IMR-90 (cell line): ENCODE results near the gene MAP3K1. TPM values are rescaled to one million over a fixed set of nuclear protein-coding genes. Genes with fewer than 3 reads are reported as not detected.

Experiments
- ATAC-seq: fragments of 200-7000 bp; cut with Tn5 transposase; 2 replicates; pipeline ENCODE4 v1.9.1; 2020; ENCODE audit warnings: low read depth, mild to moderate bottlenecking, moderate library complexity
- BruUV-seq: library from RNA; stranded (reverse); fragments of 400-500 nt; replicated peaks from 2 replicates; lab custom pipeline; 2021; lab: Mats Ljungman, UMichigan
- CTCF ChIA-PET: fragments of 300-600 bp; formaldehyde crosslinking; extraction: SDS; loops from one replicate; lab custom pipeline; 2021; ENCODE audit warnings: antibody characterized with exemption; lab: Yijun Ruan, JAX
- POLR2A ChIA-PET: fragments of 300-600 bp; sonication (Branson Sonifier 250); formaldehyde crosslinking; loops from one replicate; lab custom pipeline; 2022; ENCODE audit warnings: antibody characterized with exemption; ENCODE audit not compliant: unreplicated experiment; lab: Charles Lee
- DNase-seq: peaks from one replicate; pipeline ENCODE4 v3.0.0; 2013
- H2AFZ ChIP-seq: replicated peaks from 2 replicates; pipeline ENCODE3; 2013; ENCODE audit warnings: low read length, mild to moderate bottlenecking; ENCODE audit not compliant: poor library complexity
- H2AK5ac ChIP-seq: 2 replicates; pipeline ENCODE4 v1.6.1; 2013; ENCODE audit warnings: low read depth, low read length, inconsistent platforms
- H2AK9ac ChIP-seq: replicated peaks from 2 replicates; pipeline ENCODE3; 2013; ENCODE audit warnings: mild to moderate bottlenecking, low read depth, low read length, moderate library complexity; ENCODE audit not compliant: poor library complexity
- H2BK120ac ChIP-seq: 2 replicates; pipeline ENCODE4 v1.6.1; 2013; ENCODE audit warnings: low read depth, low read length, inconsistent platforms
- H2BK15ac ChIP-seq: 3 replicates; pipeline ENCODE4 v1.6.1; 2013; ENCODE audit warnings: low read depth, low read length, inconsistent platforms
- H2BK20ac ChIP-seq: 2 replicates; pipeline ENCODE4 v1.6.1; 2013; ENCODE audit warnings: low read depth, mild to moderate bottlenecking, inconsistent platforms, low read length, moderate library complexity
- H2BK5ac ChIP-seq: 2 replicates; pipeline ENCODE4 v1.6.1; 2013; ENCODE audit warnings: mild to moderate bottlenecking, low read depth, low read length, inconsistent platforms; ENCODE audit not compliant: poor library complexity, severe bottlenecking
- H3K14ac ChIP-seq: replicated peaks from 2 replicates; pipeline ENCODE4 v1.6.1; 2013; ENCODE audit warnings: low read depth, low read length, inconsistent platforms
- H3K18ac ChIP-seq: 2 replicates; pipeline ENCODE4 v1.6.1; 2013; ENCODE audit warnings: low read depth, low read length, control low read depth
- H3K23ac ChIP-seq: 2 replicates; pipeline ENCODE4 v1.6.1; 2013; ENCODE audit warnings: low read depth, low read length, inconsistent platforms
- H3K27ac ChIP-seq: 2 replicates; pipeline ENCODE4 v1.5.1; 2013; ENCODE audit warnings: mild to moderate bottlenecking, control low read depth, low read length; ENCODE audit not compliant: insufficient read depth
- H3K27me3 ChIP-seq: 2 replicates; pipeline ENCODE4 v1.6.1; 2013; ENCODE audit warnings: low read length; ENCODE audit not compliant: control insufficient read depth, insufficient read depth
- H3K36me3 ChIP-seq: 2 replicates; pipeline ENCODE4 v1.6.1; 2013; ENCODE audit warnings: low read length, mixed read lengths; ENCODE audit not compliant: control insufficient read depth, insufficient read depth
- H3K4ac ChIP-seq: 2 replicates; pipeline ENCODE4 v1.6.1; 2013; ENCODE audit warnings: low read depth, low read length, inconsistent platforms
- H3K4me1 ChIP-seq: 2 replicates; pipeline ENCODE4 v1.6.1; 2013; ENCODE audit warnings: low read length, mixed read lengths; ENCODE audit not compliant: control insufficient read depth, insufficient read depth
- H3K4me2 ChIP-seq: 2 replicates; pipeline ENCODE4 v1.6.1; 2013; ENCODE audit warnings: low read depth, mild to moderate bottlenecking, control low read depth, low read length, moderate library complexity
- H3K4me3 ChIP-seq: 2 replicates; pipeline ENCODE4 v1.5.1; 2013; ENCODE audit warnings: low read depth, mild to moderate bottlenecking, control low read depth, low read length, moderate library complexity; ENCODE audit not compliant: insufficient read depth
- H3K56ac ChIP-seq: 2 replicates; pipeline ENCODE4 v1.6.1; 2013; ENCODE audit warnings: low read length, inconsistent platforms; ENCODE audit not compliant: insufficient read depth; ENCODE audit errors: extremely low read depth
- H3K79me1 ChIP-seq, 2 experiments: 2 replicates each; pipeline ENCODE4 v1.6.1; 2013; ENCODE audit warnings: low read length in 2 of 2, inconsistent platforms in 1 of 2, low read depth in 1 of 2
- H3K9ac ChIP-seq: 2 replicates; pipeline ENCODE4 v1.6.1; 2013; ENCODE audit warnings: low read depth, low read length, control low read depth
- H3K9me1 ChIP-seq: 2 replicates; pipeline ENCODE4 v1.6.1; 2013; ENCODE audit warnings: low read length, inconsistent platforms; ENCODE audit not compliant: insufficient read depth
- H3K9me3 ChIP-seq: 2 replicates; pipeline ENCODE4 v1.6.1; 2013; ENCODE audit warnings: low read length; ENCODE audit not compliant: control insufficient read depth, insufficient read depth
- H4K20me1 ChIP-seq: 2 replicates; pipeline ENCODE4 v1.6.1; 2013; ENCODE audit warnings: low read length, inconsistent platforms; ENCODE audit not compliant: insufficient read depth
- H4K5ac ChIP-seq: 2 replicates; pipeline ENCODE4 v1.6.1; 2013; ENCODE audit warnings: mild to moderate bottlenecking, low read depth, low read length, control low read depth
- H4K8ac ChIP-seq, 2 experiments: 2 replicates each; pipeline ENCODE4 v1.6.1; 2013; ENCODE audit warnings: low read depth in 2 of 2, low read length in 2 of 2, control low read depth in 1 of 2, inconsistent platforms in 1 of 2
- H4K91ac ChIP-seq: 2 replicates; pipeline ENCODE4 v1.6.1; 2013; ENCODE audit warnings: low read depth, low read length, inconsistent platforms; ENCODE audit not compliant: insufficient read depth
- BHLHE40 ChIP-seq: fragments of 150-350 bp; IDR thresholded peaks from 2 replicates; pipeline ENCODE4 v1.6.1; 2016; ENCODE audit warnings: mild to moderate bottlenecking, low read depth, low read length
- CEBPB ChIP-seq: IDR thresholded peaks from 2 replicates; pipeline ENCODE4 v1.6.1; 2012; ENCODE audit warnings: low read depth, low read length, improper control_type of control experiment
- CHD1 ChIP-seq: IDR thresholded peaks from 2 replicates; pipeline ENCODE4 v1.6.1; 2012; ENCODE audit warnings: low read depth, low read length, improper control_type of control experiment
- FOS ChIP-seq: fragments of 150-350 bp; IDR thresholded peaks from 2 replicates; pipeline ENCODE4 v1.6.1; 2016; ENCODE audit warnings: low read depth, low read length
- MAFK ChIP-seq: IDR thresholded peaks from 2 replicates; pipeline ENCODE4 v1.6.1; 2012; ENCODE audit warnings: low read depth, low read length, improper control_type of control experiment
- MAZ ChIP-seq: IDR thresholded peaks from 2 replicates; pipeline ENCODE4 v1.6.1; 2012; ENCODE audit warnings: low read depth, mild to moderate bottlenecking, low read length, improper control_type of control experiment, moderate library complexity, borderline replicate concordance
- MXI1 ChIP-seq: IDR thresholded peaks from 2 replicates; pipeline ENCODE4 v1.6.1; 2012; ENCODE audit warnings: low read depth, mild to moderate bottlenecking, low read length, moderate library complexity, borderline replicate concordance
- NFE2L2 ChIP-seq: fragments of 150-350 bp; IDR thresholded peaks from 2 replicates; pipeline ENCODE4 v1.6.1; 2016; ENCODE audit warnings: low read depth, mild to moderate bottlenecking, low read length
- POLR2A ChIP-seq: IDR thresholded peaks from 2 replicates; pipeline ENCODE4 v1.6.1; 2012; ENCODE audit warnings: mild to moderate bottlenecking, low read depth, low read length
- RAD21 ChIP-seq: IDR thresholded peaks from 2 replicates; pipeline ENCODE4 v1.6.1; 2012; ENCODE audit warnings: low read length, improper control_type of control experiment
- RCOR1 ChIP-seq: IDR thresholded peaks from 2 replicates; pipeline ENCODE4 v1.6.1; 2012; ENCODE audit warnings: mild to moderate bottlenecking, low read length, improper control_type of control experiment; ENCODE audit not compliant: insufficient replicate concordance
- RFX5 ChIP-seq: IDR thresholded peaks from 2 replicates; pipeline ENCODE4 v1.8.0; 2012; ENCODE audit warnings: low read depth, mild to moderate bottlenecking, low read length, moderate library complexity
- SMC3 ChIP-seq: fragments of 150-350 bp; IDR thresholded peaks from 2 replicates; pipeline ENCODE4 v1.6.1; 2016; ENCODE audit warnings: low read depth, mild to moderate bottlenecking, antibody characterized with exemption, low read length, moderate library complexity
- WGBS, 2 experiments: methylation state at CpG; one replicate each; pipeline versions ENCODE4 v1.1.5 to v1.1.7; 2013; ENCODE audit warnings: missing lambda C conversion rate in 2 of 2; ENCODE audit not compliant: insufficient read length in 1 of 2; ENCODE audit errors: extremely low coverage in 2 of 2; 5-methylcytosine and 5-hydroxymethylcytosine counted together
- dilution Hi-C: fragments of 300-500 bp; cut with HindIII; formaldehyde crosslinking; loops from one replicate; pipeline ENCODE4 v1.14.3; 2018; ENCODE audit warnings: low sequenced_read_pairs; ENCODE audit not compliant: unreplicated experiment
- in situ Hi-C: fragments of 300-500 bp; cut with MboI; formaldehyde crosslinking; loops from 3 replicates; pipeline ENCODE4 v1.14.3; 2019; ENCODE audit warnings: low sequenced_read_pairs, inconsistent platforms, mixed read lengths
- intact Hi-C: fragments of 100-400 bp; cut with micrococcal nuclease; formaldehyde crosslinking; loops from 2 replicates; pipeline ENCODE4 v1.10.0; 2022
- polyA plus RNA-seq, 3 experiments: library from polyadenylated mRNA; depleted of rRNA; stranded (reverse); fragments of >200 nt; gene quantifications; 2 replicates each; pipeline ENCODE4 v1.2.3, GENCODE V29; 2012; ENCODE audit warnings: low replicate concordance in 1 of 3
- total RNA-seq: library from RNA; depleted of rRNA; stranded (reverse); fragments of >200 nt; gene quantifications from 2 replicates; pipeline ENCODE4 v1.2.3, GENCODE V29; 2012
- TF ChIP-seq, protein P1 (sequence below): fragments of 150-350 bp; IDR thresholded peaks from 2 replicates; pipeline ENCODE4 v1.6.1; 2016; ENCODE audit warnings: low read depth, mild to moderate bottlenecking, low read length, moderate library complexity, borderline replicate concordance
- TF ChIP-seq, protein P2 (sequence below): conservative IDR thresholded peaks from 2 replicates; pipeline ENCODE4 v1.5.1; 2012; ENCODE audit warnings: mild to moderate bottlenecking, low read depth, low read length, improper control_type of control experiment
- TF ChIP-seq, protein P3 (sequence below): fragments of 150-350 bp; IDR thresholded peaks from 2 replicates; pipeline ENCODE4 v1.6.1; 2017; ENCODE audit warnings: mild to moderate bottlenecking, antibody characterized with exemption, low read length, low read depth

Gene MAP3K1
- total and polyA plus RNA-seq, 2 of the 4 experiments (the other 2 are of a cell fraction) = 3.8 to 18.8 TPM

DNA sequence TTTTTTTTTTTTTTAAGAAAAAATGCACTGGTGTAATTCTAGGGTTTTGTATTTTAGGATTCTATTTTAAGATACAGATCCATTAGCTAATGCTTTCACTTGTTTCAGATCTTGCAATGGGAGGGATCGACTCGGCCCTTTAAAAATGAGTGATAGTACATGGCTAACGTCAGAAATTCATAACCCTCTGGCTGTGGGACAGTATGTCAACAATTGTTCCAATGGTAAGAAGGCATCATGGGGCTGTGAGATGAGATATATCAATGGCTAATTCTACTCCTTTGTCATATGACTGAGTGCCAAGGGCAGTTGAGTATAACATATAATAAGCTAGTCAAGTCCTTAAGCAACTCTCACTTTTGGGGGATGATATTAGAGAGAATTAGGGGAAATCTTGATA, 98.4 kb downstream of the MAP3K1 start:
- H4K91ac ChIP-seq = no peak overlapping the region
- no peak overlapping the region for H3K4me2 ChIP-seq
- H3K18ac ChIP-seq = no peak overlapping the region
- no peaks in the 10 kb centered on the region for H3K9me3 ChIP-seq
- H3K4ac ChIP-seq = no peak overlapping the region
- no peak overlapping the region for H4K5ac ChIP-seq
- in situ Hi-C loops = loop anchor here (25.0 kb wide), 1 partner anchor 1549 kb away; the partner anchor contains the start of gene PLK2
- H2BK15ac ChIP-seq = no peak overlapping the region
- H4K20me1 ChIP-seq = no peaks in the 10 kb centered on the region
- H3K79me1 ChIP-seq = peaks cover 3% of the 10 kb centered on the region in 2 experiments; a peak in 1 of 4 replicates
- no peak overlapping the region for H2AK5ac ChIP-seq
- H2AFZ ChIP-seq = no peak overlapping the region
- POLR2A ChIA-PET = interaction anchor here (0.6 kb wide), 1 partner anchor 9 kb away, joined by 3 read pairs; no protein-coding TSS in a partner anchor
- H2BK5ac ChIP-seq = no peak overlapping the region
- intact Hi-C loops = no loop called here
- no peak overlapping the region for H4K8ac ChIP-seq
- ATAC-seq (no peak), DNase-seq (no peak)
- no TSS peak for BruUV-seq
- H3K23ac ChIP-seq = no peak overlapping the region
- no peak overlapping the region for H3K9ac ChIP-seq
- TF ChIP-seq, protein P1, sequence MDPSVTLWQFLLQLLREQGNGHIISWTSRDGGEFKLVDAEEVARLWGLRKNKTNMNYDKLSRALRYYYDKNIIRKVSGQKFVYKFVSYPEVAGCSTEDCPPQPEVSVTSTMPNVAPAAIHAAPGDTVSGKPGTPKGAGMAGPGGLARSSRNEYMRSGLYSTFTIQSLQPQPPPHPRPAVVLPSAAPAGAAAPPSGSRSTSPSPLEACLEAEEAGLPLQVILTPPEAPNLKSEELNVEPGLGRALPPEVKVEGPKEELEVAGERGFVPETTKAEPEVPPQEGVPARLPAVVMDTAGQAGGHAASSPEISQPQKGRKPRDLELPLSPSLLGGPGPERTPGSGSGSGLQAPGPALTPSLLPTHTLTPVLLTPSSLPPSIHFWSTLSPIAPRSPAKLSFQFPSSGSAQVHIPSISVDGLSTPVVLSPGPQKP = no peak
- TF ChIP-seq MAZ (no peak), CHD1 (no peak), SMC3 (no peak), BHLHE40 (no peak), MAFK (no peak), CEBPB (no peak), RCOR1 (no peak), MXI1 (no peak), RAD21 (no peak), POLR2A (no peak), RFX5 (no peak), FOS (no peak), NFE2L2 (no peak)
- TF ChIP-seq, protein P2, sequence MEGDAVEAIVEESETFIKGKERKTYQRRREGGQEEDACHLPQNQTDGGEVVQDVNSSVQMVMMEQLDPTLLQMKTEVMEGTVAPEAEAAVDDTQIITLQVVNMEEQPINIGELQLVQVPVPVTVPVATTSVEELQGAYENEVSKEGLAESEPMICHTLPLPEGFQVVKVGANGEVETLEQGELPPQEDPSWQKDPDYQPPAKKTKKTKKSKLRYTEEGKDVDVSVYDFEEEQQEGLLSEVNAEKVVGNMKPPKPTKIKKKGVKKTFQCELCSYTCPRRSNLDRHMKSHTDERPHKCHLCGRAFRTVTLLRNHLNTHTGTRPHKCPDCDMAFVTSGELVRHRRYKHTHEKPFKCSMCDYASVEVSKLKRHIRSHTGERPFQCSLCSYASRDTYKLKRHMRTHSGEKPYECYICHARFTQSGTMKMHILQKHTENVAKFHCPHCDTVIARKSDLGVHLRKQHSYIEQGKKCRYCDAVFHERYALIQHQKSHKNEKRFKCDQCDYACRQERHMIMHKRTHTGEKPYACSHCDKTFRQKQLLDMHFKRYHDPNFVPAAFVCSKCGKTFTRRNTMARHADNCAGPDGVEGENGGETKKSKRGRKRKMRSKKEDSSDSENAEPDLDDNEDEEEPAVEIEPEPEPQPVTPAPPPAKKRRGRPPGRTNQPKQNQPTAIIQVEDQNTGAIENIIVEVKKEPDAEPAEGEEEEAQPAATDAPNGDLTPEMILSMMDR = no peak
- TF ChIP-seq, protein P3, sequence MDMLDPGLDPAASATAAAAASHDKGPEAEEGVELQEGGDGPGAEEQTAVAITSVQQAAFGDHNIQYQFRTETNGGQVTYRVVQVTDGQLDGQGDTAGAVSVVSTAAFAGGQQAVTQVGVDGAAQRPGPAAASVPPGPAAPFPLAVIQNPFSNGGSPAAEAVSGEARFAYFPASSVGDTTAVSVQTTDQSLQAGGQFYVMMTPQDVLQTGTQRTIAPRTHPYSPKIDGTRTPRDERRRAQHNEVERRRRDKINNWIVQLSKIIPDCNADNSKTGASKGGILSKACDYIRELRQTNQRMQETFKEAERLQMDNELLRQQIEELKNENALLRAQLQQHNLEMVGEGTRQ = no peak
- no peak overlapping the region for H2BK20ac ChIP-seq
- H3K14ac ChIP-seq = no peak overlapping the region
- H3K4me1 ChIP-seq = no peaks in the 10 kb centered on the region
- no peak overlapping the region for H3K56ac ChIP-seq
- H3K9me1 ChIP-seq = no peaks in the 10 kb centered on the region
- no peak overlapping the region for H3K4me3 ChIP-seq
- 60% methylated on average over 1 of the region's 3 CpGs; no CpG with 5 or more reads in 1 of the 2 experiments for WGBS, 2 experiments
- no peak overlapping the region for H2AK9ac ChIP-seq
- 0 out of 2 replicates have a peak, but pooled peaks cover 1% of the 10 kb centered on the region for H3K36me3 ChIP-seq
- no peak overlapping the region for H3K27ac ChIP-seq
- no peaks in the 10 kb centered on the region for H3K27me3 ChIP-seq
- H2BK120ac ChIP-seq = no peak overlapping the region
- dilution Hi-C loops = no loop called here
- CTCF ChIA-PET = no interaction called here
